Lung (tissue), 12 donors: Measurements from ENCODE around the gene RABGAP1L. TPM values are rescaled to one million over a fixed set of nuclear protein-coding genes. Genes with fewer than 3 reads are reported as not detected.

Experiments
- ATAC-seq: fragments of 200-7000 bp; cut with Tn5 transposase; one replicate; pipeline ENCODE4 v1.9.1; 2020; ENCODE audit warnings: moderate number of reproducible peaks; ENCODE audit not compliant: insufficient read depth, low FRiP score
- DNase-seq, 3 donors: peaks; one replicate each; pipeline ENCODE4 v3.0.0-alpha.2; 2013 to 2017
- H3K27ac ChIP-seq, 2 donors: one replicate each; pipeline ENCODE4 v1.5.1; 2013; ENCODE audit warnings: mild to moderate bottlenecking in 2 of 2, moderate library complexity in 2 of 2, control low read depth in 1 of 2, inconsistent platforms in 1 of 2, low read depth in 1 of 2, low read length in 1 of 2
- H3K27me3 ChIP-seq, 3 donors: one replicate each; pipeline ENCODE4 v1.5.1; 2013; ENCODE audit warnings: low read length in 2 of 3; ENCODE audit not compliant: control insufficient read depth in 3 of 3, insufficient read depth in 3 of 3
- H3K36me3 ChIP-seq, 4 donors: one replicate each; pipeline ENCODE4 v1.5.1; 2013; ENCODE audit warnings: low read length in 4 of 4, mild to moderate bottlenecking in 1 of 4, moderate library complexity in 1 of 4; ENCODE audit not compliant: control insufficient read depth in 4 of 4, insufficient read depth in 4 of 4
- H3K4me1 ChIP-seq, 5 donors: one replicate each; pipeline ENCODE4 v1.5.1; 2013; ENCODE audit warnings: low read length in 5 of 5, mild to moderate bottlenecking in 2 of 5, moderate library complexity in 1 of 5; ENCODE audit not compliant: control insufficient read depth in 5 of 5, insufficient read depth in 5 of 5
- H3K4me3 ChIP-seq: one replicate; pipeline ENCODE4 v1.5.1; 2013; ENCODE audit warnings: mild to moderate bottlenecking, control low read depth, moderate library complexity
- H3K9ac ChIP-seq, 2 donors: one replicate each; pipeline ENCODE4 v1.5.1; 2013; ENCODE audit warnings: low read length in 2 of 2, control low read depth in 1 of 2; ENCODE audit not compliant: insufficient read depth in 1 of 2
- H3K9me3 ChIP-seq, 4 donors: one replicate each; pipeline ENCODE4 v1.5.1; 2013; ENCODE audit warnings: low read length in 3 of 4, mild to moderate bottlenecking in 1 of 4, moderate library complexity in 1 of 4; ENCODE audit not compliant: control insufficient read depth in 4 of 4, insufficient read depth in 3 of 4
- WGBS, 2 donors: extraction: QIAGEN DNeasy Blood & Tissue Kit; methylation state at CpG; one replicate each; pipeline ENCODE4 v1.1.7; 2013; 5-methylcytosine and 5-hydroxymethylcytosine counted together
- polyA plus RNA-seq, 2 donors: library from polyadenylated mRNA; stranded (reverse); fragments of 200-250 nt; gene quantifications; one replicate each; pipeline ENCODE4 v1.2.1, GENCODE V29; 2013
- total RNA-seq, 2 donors: library from RNA; depleted of rRNA in 1 of 2; stranded (reverse); fragments of >200 nt in 1 of 2; gene quantifications; one replicate each; pipeline ENCODE4 v1.2.1, GENCODE V29; 2014 to 2021
- TF ChIP-seq, protein P1 (sequence below): IDR thresholded peaks from 2 replicates; pipeline ENCODE4 v1.5.1; 2012; ENCODE audit warnings: mild to moderate bottlenecking; ENCODE audit errors: control extremely low read depth, extremely low read depth
- donor health status: control.
- donor health status: control.
- donor health status: Bipolar disorder and iron deficiency.
- donor health status: healthy.
- donor health status: DM: yes; HTN: yes; CAD: no.

Gene RABGAP1L
- total and polyA plus RNA-seq, 4 donors, result 16.0 to 123 (median 44.5) TPM

DNA sequence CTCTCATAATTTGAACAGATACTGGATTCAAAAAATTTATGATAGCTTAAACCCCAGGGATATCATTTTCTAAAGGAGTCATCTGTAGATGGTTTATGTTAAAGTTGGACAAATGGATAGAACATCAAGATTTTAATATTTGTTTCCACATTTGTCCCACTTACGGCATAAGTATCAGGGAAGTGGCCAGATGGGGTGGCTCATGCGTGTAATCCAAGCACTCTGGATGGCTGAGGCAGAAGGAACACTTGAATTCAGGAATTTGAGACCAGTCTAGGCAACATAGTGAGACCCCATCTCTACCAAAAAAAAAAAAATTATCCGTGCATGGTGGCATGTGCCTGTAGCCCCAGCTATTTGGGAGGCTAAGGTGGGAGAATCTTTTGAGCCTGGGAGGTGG, 517.5 kb downstream of the RABGAP1L start:
- ATAC-seq (no peak), DNase-seq (no peak)
- H3K4me3 ChIP-seq, result no peak overlapping the region
- no peaks in the 10 kb centered on the region for H3K4me1 ChIP-seq
- no peaks in the 10 kb centered on the region for H3K36me3 ChIP-seq
- H3K9me3 ChIP-seq, result peaks cover 0 to 2% (median 0%) of the 10 kb centered on the region in 4 donors
- TF ChIP-seq, protein P1, sequence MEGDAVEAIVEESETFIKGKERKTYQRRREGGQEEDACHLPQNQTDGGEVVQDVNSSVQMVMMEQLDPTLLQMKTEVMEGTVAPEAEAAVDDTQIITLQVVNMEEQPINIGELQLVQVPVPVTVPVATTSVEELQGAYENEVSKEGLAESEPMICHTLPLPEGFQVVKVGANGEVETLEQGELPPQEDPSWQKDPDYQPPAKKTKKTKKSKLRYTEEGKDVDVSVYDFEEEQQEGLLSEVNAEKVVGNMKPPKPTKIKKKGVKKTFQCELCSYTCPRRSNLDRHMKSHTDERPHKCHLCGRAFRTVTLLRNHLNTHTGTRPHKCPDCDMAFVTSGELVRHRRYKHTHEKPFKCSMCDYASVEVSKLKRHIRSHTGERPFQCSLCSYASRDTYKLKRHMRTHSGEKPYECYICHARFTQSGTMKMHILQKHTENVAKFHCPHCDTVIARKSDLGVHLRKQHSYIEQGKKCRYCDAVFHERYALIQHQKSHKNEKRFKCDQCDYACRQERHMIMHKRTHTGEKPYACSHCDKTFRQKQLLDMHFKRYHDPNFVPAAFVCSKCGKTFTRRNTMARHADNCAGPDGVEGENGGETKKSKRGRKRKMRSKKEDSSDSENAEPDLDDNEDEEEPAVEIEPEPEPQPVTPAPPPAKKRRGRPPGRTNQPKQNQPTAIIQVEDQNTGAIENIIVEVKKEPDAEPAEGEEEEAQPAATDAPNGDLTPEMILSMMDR, result no peak
- 95 to 97% methylated on average over 3 of the region's 3 CpGs for WGBS, 2 donors
- no peaks in the 10 kb centered on the region for H3K27me3 ChIP-seq
- H3K9ac ChIP-seq, result no peak overlapping the region
- no peak overlapping the region for H3K27ac ChIP-seq

DNA sequence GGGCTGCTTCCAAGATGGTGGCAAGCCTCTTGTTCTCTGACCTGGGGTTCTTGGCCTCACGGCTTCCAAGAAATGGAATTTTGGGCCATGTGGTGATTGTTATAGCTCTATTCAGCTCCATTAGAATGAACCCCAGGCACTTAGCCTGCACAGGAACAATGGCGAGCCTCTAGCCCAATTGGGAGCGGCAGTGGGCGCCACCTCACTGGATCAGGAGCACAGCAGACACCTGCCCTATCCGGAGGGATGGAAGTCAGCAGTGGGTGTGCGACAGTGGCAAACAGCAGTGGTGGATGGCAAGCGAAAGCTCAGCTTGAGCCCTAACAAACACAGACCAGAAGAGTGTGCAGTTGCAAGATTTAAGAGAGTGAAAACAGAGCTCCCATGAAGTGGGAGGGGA, 519.3 kb downstream of the RABGAP1L start:
- H3K36me3 ChIP-seq, result no peaks in the 10 kb centered on the region
- TF ChIP-seq, protein P1, result no peak
- no peak overlapping the region for H3K4me3 ChIP-seq
- no peaks in the 10 kb centered on the region for H3K27me3 ChIP-seq
- ATAC-seq (no peak), DNase-seq (no peak)
- 98 to 99% methylated on average over 7 of the region's 7 CpGs for WGBS, 2 donors
- H3K9ac ChIP-seq, result no peak overlapping the region
- peaks cover 0 to 2% (median 0%) of the 10 kb centered on the region in 4 donors for H3K9me3 ChIP-seq
- no peak overlapping the region for H3K27ac ChIP-seq
- peaks cover 0 to 6% (median 0%) of the 10 kb centered on the region in 5 donors for H3K4me1 ChIP-seq

DNA sequence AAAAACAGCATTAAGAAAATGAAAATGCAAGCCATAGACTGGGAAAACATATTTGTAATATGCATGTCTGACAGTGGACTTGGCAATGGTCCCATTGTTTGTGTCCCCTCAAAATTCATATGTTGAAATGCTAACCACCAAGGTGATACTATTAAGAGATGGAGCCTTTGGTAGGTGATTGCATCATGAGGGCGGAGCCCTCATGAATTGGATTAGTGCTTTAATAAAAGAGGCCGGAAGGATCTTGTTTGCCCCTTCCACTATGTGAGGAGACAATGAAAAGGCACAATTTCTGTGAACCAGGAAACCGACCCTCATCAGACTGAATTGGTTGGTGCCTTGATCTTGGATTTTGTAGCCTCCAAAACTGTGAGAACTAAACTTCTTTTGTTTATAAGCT, 520.8 kb downstream of the RABGAP1L start:
- Histone ChIP-seq H3K4me3 (no peak overlapping the region), H3K27me3 (no peaks in the 10 kb centered on the region), H3K36me3 (no peaks in the 10 kb centered on the region), H3K9me3 (peaks cover 0 to 2% (median 0%) of the 10 kb centered on the region in 4 donors), H3K4me1 (peaks cover 0 to 6% (median 0%) of the 10 kb centered on the region in 5 donors), H3K27ac (no peak overlapping the region), H3K9ac (no peak overlapping the region)
- ATAC-seq (no peak), DNase-seq (no peak)
- 73 to 97% methylated on average over 3 of the region's 3 CpGs for WGBS, 2 donors
- TF ChIP-seq, protein P1, result no peak

DNA sequence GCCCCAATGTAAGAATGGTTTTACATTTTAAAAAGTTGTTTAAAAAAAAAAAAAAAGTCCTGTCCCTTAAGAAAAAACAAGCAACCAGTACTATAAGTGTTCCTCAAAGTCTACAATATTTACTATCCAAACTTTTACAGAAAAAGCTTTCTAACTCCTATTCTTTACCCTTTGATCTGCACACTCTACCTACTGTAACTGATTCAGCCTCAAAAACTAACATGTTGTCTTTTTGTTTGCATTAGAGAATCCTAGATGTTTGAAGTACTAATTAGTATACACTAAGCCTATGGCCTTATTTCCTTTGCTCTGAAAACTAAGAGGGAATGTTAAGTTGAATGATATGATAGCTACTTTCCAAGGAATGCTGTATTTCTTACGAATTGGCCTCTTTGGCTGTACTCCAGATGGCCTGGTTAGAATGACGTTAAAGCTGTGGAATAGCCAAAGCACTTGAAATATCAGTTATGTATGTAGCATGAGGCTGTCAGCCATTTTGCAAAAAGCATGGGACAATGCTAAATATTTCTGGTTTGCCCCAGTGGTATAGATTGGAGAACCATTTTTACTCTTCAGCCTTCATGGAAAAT, 523.2 kb downstream of the RABGAP1L start:
- peaks cover 0 to 2% (median 0%) of the 10 kb centered on the region in 4 donors for H3K9me3 ChIP-seq
- H3K27me3 ChIP-seq, result no peaks in the 10 kb centered on the region
- no peak overlapping the region for H3K9ac ChIP-seq
- DNase-seq, result peak; percentile 44 to 86 (median 82)
- no peak overlapping the region for H3K27ac ChIP-seq
- H3K4me3 ChIP-seq, result no peak overlapping the region
- WGBS, 2 donors, result 50 to 81% methylated on average over 2 of the region's 2 CpGs
- ATAC-seq, result no peak
- H3K4me1 ChIP-seq, result peaks cover 0 to 6% (median 0%) of the 10 kb centered on the region in 5 donors
- H3K36me3 ChIP-seq, result no peaks in the 10 kb centered on the region
- TF ChIP-seq, protein P1, result no peak
